A549 treated with CORT108297 at 1 μM for 4 hours (cell line): ENCODE results near the gene PRR23A. TPM values are rescaled to one million over a fixed set of nuclear protein-coding genes. Genes with fewer than 3 reads are reported as not detected.

Experiments
- total RNA-seq: library from RNA; stranded (reverse); fragments of 200-300 nt; extraction: Qiagen RNA extraction; gene quantifications from 5 replicates; pipeline ENCODE4 v1.2.3, GENCODE V29; 2022

The PRR23A gene
- total RNA-seq: not detected in 5 replicates

DNA sequence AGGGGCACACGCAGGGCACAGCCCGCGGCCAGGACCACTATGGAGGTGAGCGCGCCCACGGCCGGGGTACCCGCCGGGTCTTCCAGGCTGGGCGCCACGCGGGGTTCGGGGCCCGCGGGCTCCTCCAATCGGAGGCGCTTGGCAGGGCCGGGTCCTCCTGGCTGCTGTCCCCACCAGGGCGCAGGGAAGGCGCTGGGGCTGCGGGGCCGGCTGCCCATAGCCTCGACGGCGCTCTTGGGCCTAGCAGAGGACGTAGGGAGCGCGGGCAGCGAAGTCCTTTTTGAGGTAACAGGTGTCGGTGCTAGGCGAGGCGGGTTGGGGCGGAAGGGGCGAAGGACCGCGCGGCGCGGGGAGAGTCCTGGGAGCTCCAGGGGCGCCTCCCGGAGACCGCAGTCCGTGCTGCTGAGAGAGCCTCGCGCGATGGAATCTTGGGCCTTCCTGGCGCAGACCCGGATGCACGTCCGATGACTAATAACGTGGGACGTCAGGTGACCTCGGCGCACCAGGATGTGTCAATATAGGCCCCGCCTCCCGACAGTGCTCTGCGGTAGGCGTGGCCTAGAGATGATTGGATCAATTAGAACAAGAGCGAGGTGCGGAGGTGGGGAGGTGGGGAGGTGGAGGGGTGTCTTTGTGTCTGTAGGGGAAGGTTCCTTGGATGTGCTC lies at the start of gene PRR23A:
Gene PRR23A (minus strand): TSS at position 218 of the 666 bp plus-strand sequence. CDS start 0 bp downstream, at position 218.

DNA sequence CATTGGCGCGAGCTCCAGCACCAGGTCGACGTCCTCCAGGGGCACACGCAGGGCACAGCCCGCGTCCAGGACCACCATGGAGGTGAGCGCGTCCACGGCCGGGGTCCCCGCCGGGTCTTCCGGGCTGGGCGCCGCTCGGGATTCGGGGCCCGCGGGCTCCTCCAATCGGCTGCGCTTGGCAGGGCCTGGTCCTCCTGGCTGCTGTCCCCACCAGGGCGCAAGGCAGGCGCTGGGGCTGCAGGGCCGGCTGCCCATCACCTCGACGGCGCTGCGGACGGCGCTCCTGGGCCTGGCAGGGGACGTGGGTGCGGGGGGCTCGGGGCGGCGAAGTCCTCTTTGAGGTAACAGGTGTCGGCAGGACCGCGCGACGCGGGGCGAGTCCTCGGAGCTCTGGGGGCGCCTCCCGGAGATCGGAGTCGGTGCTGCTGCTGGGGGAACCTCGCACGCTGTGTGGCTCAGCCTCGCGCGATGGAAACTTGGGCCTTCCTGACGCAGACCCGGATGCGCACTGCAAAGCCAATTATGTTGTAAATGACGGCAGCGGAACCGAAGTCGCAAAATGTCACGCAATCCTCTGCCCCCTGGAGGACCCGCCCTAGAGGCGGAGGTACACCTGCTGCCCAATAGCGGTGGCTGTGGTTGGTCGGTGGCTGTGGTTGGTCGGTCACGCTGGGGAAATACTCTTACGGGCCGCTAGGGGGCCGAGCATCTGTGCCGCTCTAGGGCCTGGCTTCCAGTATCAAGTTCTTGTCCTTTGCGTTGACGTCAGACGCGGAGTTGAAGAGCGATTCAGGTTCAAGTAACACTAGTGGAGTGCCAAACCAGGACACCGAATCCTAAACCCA lies 38.5 kb upstream of the PRR23A start, which contains the start of gene PRR23C:
Gene PRR23C (minus strand): TSS at position 527 of the 845 bp plus-strand sequence. CDS start 272 bp downstream, at position 255.

GRCh38 chr3:139020868-139021234 lies 14.8 kb upstream of the PRR23A start, which contains the start of gene PRR23B:
TSS of gene PRR23B (minus strand) at chr3:139020926. CDS start at chr3:139020661, 265 bp downstream.

Other genes starting within 250 kb of the PRR23A start
- 15.1 to 18.1 TPM (median 17.7 TPM) in 5 replicates for gene PIK3CB, start 171.3 kb downstream of the PRR23A start, total RNA-seq
- 2.5 to 5.2 TPM (median 4.7 TPM) in 5 replicates for gene FOXL2, start 59.1 kb downstream of the PRR23A start, total RNA-seq
- 0.89 to 1.6 TPM (median 1.2 TPM) in 5 replicates for gene FOXL2NB, start 59.1 kb downstream of the PRR23A start, total RNA-seq
- not detected in 5 replicates for gene PRR23B, start 14.7 kb upstream of the PRR23A start, total RNA-seq
- not detected in 5 replicates for gene PRR23C, start 38.6 kb upstream of the PRR23A start, total RNA-seq